ENCODE measurements around the gene IL17B.

GRCh38 chr5:149422366-149423048, 43.4 kb upstream of the IL17B start:
- no peak for TF ChIP-seq CTCF (IDR thresholded peaks at IDR 0.05; ENCODE audit: low read length)
- TF ChIP-seq EZH2 (optimal IDR thresholded peaks at IDR 0.05; ENCODE audit: low read depth, low read length), result no peak
